H1 (cell line): Measurements from ENCODE around the gene PPM1M. TPM values are rescaled to one million over a fixed set of nuclear protein-coding genes. Genes with fewer than 3 reads are reported as not detected.

Experiments used
- CTCF ChIA-PET: fragments of 300-600 bp; sonication (Branson Sonifier 250); formaldehyde crosslinking; loops from one replicate; lab custom pipeline; 2021; ENCODE audit not compliant: partially characterized antibody; lab: Charles Lee
- POLR2A ChIA-PET: fragments of 300-600 bp; sonication (Branson Sonifier 250); formaldehyde crosslinking; loops from one replicate; lab custom pipeline; 2021; ENCODE audit warnings: inconsistent platforms; ENCODE audit not compliant: partially characterized antibody; lab: Charles Lee
- DNase-seq, 2 experiments: peaks; one replicate each; pipeline versions ENCODE4 v3.0.0 to v3.0.0-alpha.2; 2010 to 2022; ENCODE audit warnings: low spot score in 2 of 2, low read depth in 1 of 2, mixed read lengths in 1 of 2
- FAIRE-seq: peaks from 2 replicates; lab custom pipeline; 2011; peaks lifted over from hg19 to GRCh38; lab: Jason Lieb, UNC
- H2AFZ ChIP-seq: 2 replicates; pipeline ENCODE4 v1.8.1; 2012; ENCODE audit warnings: low read length, inconsistent platforms
- H2AK5ac ChIP-seq: 2 replicates; pipeline ENCODE4 v1.6.1; 2013; ENCODE audit warnings: low read depth, low read length
- H2BK120ac ChIP-seq: replicated peaks from 2 replicates; pipeline ENCODE3; 2013; ENCODE audit warnings: low read depth, low read length, inconsistent platforms
- H2BK12ac ChIP-seq: 2 replicates; pipeline ENCODE4 v1.6.1; 2013; ENCODE audit warnings: low read depth, low read length
- H2BK15ac ChIP-seq: 2 replicates; pipeline ENCODE4 v1.6.1; 2013; ENCODE audit warnings: low read length
- H2BK20ac ChIP-seq: 2 replicates; pipeline ENCODE4 v1.6.1; 2013; ENCODE audit warnings: low read length
- H2BK5ac ChIP-seq: 2 replicates; pipeline ENCODE4 v1.6.1; 2013; ENCODE audit warnings: low read depth, low read length
- H3K14ac ChIP-seq: 2 replicates; pipeline ENCODE4 v1.6.1; 2013; ENCODE audit warnings: inconsistent platforms; ENCODE audit not compliant: insufficient read length
- H3K18ac ChIP-seq: 2 replicates; pipeline ENCODE4 v1.6.1; 2013; ENCODE audit warnings: low read length; ENCODE audit errors: extremely low read depth
- H3K23ac ChIP-seq: 2 replicates; pipeline ENCODE4 v1.6.1; 2013; ENCODE audit warnings: inconsistent platforms; ENCODE audit not compliant: insufficient read length
- H3K23me2 ChIP-seq: 2 replicates; pipeline ENCODE4 v1.6.1; 2013; ENCODE audit warnings: low read depth, low read length
- H3K27ac ChIP-seq: 2 replicates; pipeline ENCODE4 v1.6.1; 2011; ENCODE audit warnings: low read depth, low read length, inconsistent platforms
- H3K27me3 ChIP-seq, 4 experiments: replicated peaks in 1 of 4; 1 replicate in 1 of 4; 2 replicates in 3 of 4; pipeline versions ENCODE4 v1.6.1 to v1.8.1; 2011 to 2013; ENCODE audit warnings: low read length in 3 of 4, mild to moderate bottlenecking in 3 of 4, inconsistent platforms in 2 of 4, mixed read lengths in 2 of 4, moderate library complexity in 1 of 4; ENCODE audit not compliant: control insufficient read depth in 3 of 4, insufficient read depth in 3 of 4; ENCODE audit errors: extremely low read depth in 1 of 4
- H3K36me3 ChIP-seq, 4 experiments: 2 replicates each; pipeline versions ENCODE4 v1.6.1 to v1.8.1; 2011 to 2013; ENCODE audit warnings: mild to moderate bottlenecking in 4 of 4, low read length in 3 of 4, moderate library complexity in 2 of 4, control low read depth in 1 of 4, inconsistent platforms in 1 of 4; ENCODE audit not compliant: insufficient read depth in 4 of 4, control insufficient read depth in 2 of 4
- H3K4ac ChIP-seq: replicated peaks from 2 replicates; pipeline ENCODE3; 2013; ENCODE audit warnings: low read length, low read depth, mixed read lengths, inconsistent platforms; ENCODE audit not compliant: insufficient read length
- H3K4me1 ChIP-seq, 4 experiments: replicated peaks in 1 of 4; 1 replicate in 1 of 4; 2 replicates in 3 of 4; pipeline versions ENCODE4 v1.6.1 to v1.8.1; 2011 to 2013; ENCODE audit warnings: low read length in 3 of 4, inconsistent platforms in 2 of 4, mixed read lengths in 1 of 4; ENCODE audit not compliant: insufficient read depth in 4 of 4, control insufficient read depth in 3 of 4
- H3K4me2 ChIP-seq, 2 experiments: 2 replicates each; pipeline versions ENCODE4 v1.6.1 to v1.8.1; 2011 to 2013; ENCODE audit warnings: low read depth in 2 of 2, low read length in 2 of 2, control low read depth in 1 of 2, inconsistent platforms in 1 of 2, mild to moderate bottlenecking in 1 of 2; ENCODE audit not compliant: insufficient read depth in 1 of 2
- H3K4me3 ChIP-seq, 4 experiments: fragments of 200-600, 300-600 bp in 1 of 4; sonication (generic), shearing (Covaris generic), sonication (Bioruptor Twin) in 1 of 4; 2 replicates each; pipeline versions ENCODE4 v1.5.1 to v1.8.1; 2011 to 2016; ENCODE audit warnings: low read length in 4 of 4, low read depth in 3 of 4, control low read depth in 2 of 4, inconsistent platforms in 2 of 4, mild to moderate bottlenecking in 2 of 4, mixed read lengths in 1 of 4, moderate library complexity in 1 of 4; ENCODE audit not compliant: insufficient read depth in 2 of 4; ENCODE audit errors: extremely low read depth in 1 of 4
- H3K56ac ChIP-seq: replicated peaks from 2 replicates; pipeline ENCODE3; 2013; ENCODE audit warnings: low read depth, mild to moderate bottlenecking, mixed read lengths, low read length, inconsistent platforms; ENCODE audit not compliant: insufficient read length
- H3K79me1 ChIP-seq: 2 replicates; pipeline ENCODE4 v1.6.1; 2013; ENCODE audit warnings: low read depth, low read length, control low read depth
- H3K79me2 ChIP-seq, 2 experiments: 2 replicates each; pipeline versions ENCODE4 v1.6.1 to v1.8.1; 2012 to 2013; ENCODE audit warnings: low read length in 2 of 2, mild to moderate bottlenecking in 2 of 2, inconsistent platforms in 1 of 2; ENCODE audit not compliant: insufficient read depth in 2 of 2, control insufficient read depth in 1 of 2
- H3K9ac ChIP-seq, 4 experiments: replicated peaks in 1 of 4; 1 replicate in 1 of 4; 2 replicates in 3 of 4; pipeline versions ENCODE4 v1.6.1 to v1.8.1; 2011 to 2013; ENCODE audit warnings: low read depth in 3 of 4, low read length in 3 of 4, control low read depth in 2 of 4, mild to moderate bottlenecking in 2 of 4, moderate library complexity in 2 of 4, inconsistent platforms in 1 of 4; ENCODE audit errors: extremely low read depth in 1 of 4
- H3K9me3 ChIP-seq, 2 experiments: 2 replicates each; pipeline versions ENCODE4 v1.6.1 to v1.8.1; 2012 to 2013; ENCODE audit warnings: mild to moderate bottlenecking in 2 of 2, moderate library complexity in 2 of 2, control low read depth in 1 of 2, inconsistent platforms in 1 of 2, low read depth in 1 of 2, low read length in 1 of 2, mixed read lengths in 1 of 2; ENCODE audit not compliant: insufficient read depth in 2 of 2
- H4K20me1 ChIP-seq, 2 experiments: replicated peaks in 1 of 2; 2 replicates each; pipeline versions ENCODE3 to v1.8.1; 2011 to 2013; ENCODE audit warnings: inconsistent platforms in 2 of 2, low read length in 2 of 2, mild to moderate bottlenecking in 1 of 2; ENCODE audit not compliant: insufficient read depth in 2 of 2, control insufficient read depth in 1 of 2
- H4K5ac ChIP-seq: 2 replicates; pipeline ENCODE4 v1.6.1; 2013; ENCODE audit warnings: low read length, low read depth, mixed read lengths, inconsistent platforms; ENCODE audit not compliant: insufficient read length
- H4K8ac ChIP-seq: 2 replicates; pipeline ENCODE4 v1.8.0; 2013; ENCODE audit warnings: mild to moderate bottlenecking, moderate library complexity, low read length, inconsistent platforms; ENCODE audit not compliant: insufficient read depth; ENCODE audit errors: extremely low read depth
- H4K91ac ChIP-seq: replicated peaks from 2 replicates; pipeline ENCODE3; 2013; ENCODE audit warnings: low read length, mixed read lengths, inconsistent platforms; ENCODE audit not compliant: insufficient read length
- CBX8 ChIP-seq: fragments of 300-800, 300-1000 bp; sonication (generic); IDR thresholded peaks from 2 replicates; pipeline ENCODE4 v1.7.1; 2016; ENCODE audit warnings: low read depth, low read length, borderline replicate concordance
- CTBP2 ChIP-seq: IDR thresholded peaks from 2 replicates; pipeline ENCODE4 v1.7.0; 2011; ENCODE audit warnings: borderline replicate concordance, mild to moderate bottlenecking, moderate library complexity, mixed read lengths, low read length; ENCODE audit not compliant: insufficient read depth, insufficient read length
- NRF1 ChIP-seq: IDR thresholded peaks from 2 replicates; pipeline ENCODE4 v1.6.1; 2011; ENCODE audit warnings: mild to moderate bottlenecking, low read depth, low read length, improper control_type of control experiment
- WGBS, 2 experiments: shearing (Covaris generic) in 1 of 2; methylation state at CpG; one replicate each; pipeline versions ENCODE4 v1.1.6 to v1.1.7; 2013 to 2015; ENCODE audit warnings: low lambda C conversion rate in 2 of 2, mixed read lengths in 2 of 2, inconsistent platforms in 1 of 2, low coverage in 1 of 2, missing lambda C conversion rate in 1 of 2; ENCODE audit not compliant: insufficient replicate concordance in 2 of 2, insufficient coverage in 1 of 2, insufficient read length in 1 of 2; ENCODE audit errors: extremely low coverage in 1 of 2, missing lambda C conversion rate in 1 of 2; 5-methylcytosine and 5-hydroxymethylcytosine counted together
- polyA plus RNA-seq, 7 experiments: library from polyadenylated mRNA; depleted of rRNA in 3 of 7; stranded (reverse) in 5 of 7; unstranded in 2 of 7; fragments of >200 nt in 5 of 7; fragments of 200-250 nt in 2 of 7; gene quantifications; 1 replicate in 5 of 7; 2 replicates in 1 of 7; 4 replicates in 1 of 7; pipeline versions ENCODE4 v1.2.1 to v1.2.3, GENCODE V29; 2011 to 2013; ENCODE audit warnings: missing spikeins in 2 of 7, mixed read lengths in 2 of 7
- total RNA-seq: library from RNA; stranded (reverse); fragmentation: NEBNext Ultra II Directional; extraction: Animal tissue kit (Norgen Biotek cat#: 25700); gene quantifications from 2 replicates; pipeline ENCODE4 v1.2.1, GENCODE V29; 2021

The PPM1M gene
- total and polyA plus RNA-seq, 2 of the 8 experiments (the other 6 are each of a cell fraction or from before 2014, with no cell fraction given) = 5.2 to 6.3 TPM

GRCh38 chr3:52297242-52298148 lies 51.9 kb downstream of the PPM1M start:
- Histone ChIP-seq H3K14ac (no peak overlapping the region), H4K8ac (no peak overlapping the region), H3K9ac (no peak overlapping the region), H4K20me1 (no peaks in the 10 kb centered on the region), H4K5ac (no peak overlapping the region), H2BK120ac (no peak overlapping the region), H3K23ac (no peak overlapping the region), H3K79me2 (no peaks in the 10 kb centered on the region), H3K23me2 (peaks cover 16% of the 10 kb centered on the region), H2BK5ac (no peak overlapping the region; the same call in 1 of the 2 replicates), H3K18ac (no peak overlapping the region), H2AFZ (no peak overlapping the region), H3K27me3 (peaks cover 0 to 8% (median 2%) of the 10 kb centered on the region in 4 experiments; a peak in 3 of 7 replicates), H3K9me3 (no peaks in the 10 kb centered on the region), H3K4me2 (peak overlapping the region; percentile 70 to 90; a peak in 3 of 4 replicates), H3K4me1 (peaks cover 0 to 26% (median 20%) of the 10 kb centered on the region in 4 experiments; a peak in 6 of 7 replicates), H3K4me3 (0 out of 8 replicates have a peak overlapping the region, but pooled peaks of 1 of the 4 experiments have one; percentile 57), H2AK5ac (peak overlapping the region; percentile 65; the same call in 1 of the 2 replicates), H2BK20ac (no peak overlapping the region), H2BK12ac (peak overlapping the region; percentile 60; the same call in 1 of the 2 replicates), H2BK15ac (no peak overlapping the region), H3K27ac (no peak overlapping the region), H3K36me3 (no peaks in the 10 kb centered on the region)
- WGBS, 2 experiments = 85% methylated on average over 10 of the region's 11 CpGs; no CpG with 5 or more reads in 1 of the 2 experiments
- POLR2A ChIA-PET = interaction anchor here (0.7 to 6.0 kb wide), 13 partner anchors 9 to 156 kb away, joined by 3 to 39 read pairs (median 4); partner anchors contain the start of genes GLYCTK, TNNC1 and WDR82
- no peak for TF ChIP-seq CBX8
- no peak for TF ChIP-seq NRF1
- TF ChIP-seq CTBP2 = no peak
- TF ChIP-seq, all 59 proteins: peak for 0
- Histone ChIP-seq H3K56ac (no peak overlapping the region), H4K91ac (no peak overlapping the region), H3K4ac (no peak overlapping the region), H3K79me1 (no peaks in the 10 kb centered on the region)
- CTCF ChIA-PET = interaction anchor here (0.9 to 15.3 kb wide), 23 partner anchors 7 to 292 kb away, joined by 3 to 198 read pairs (median 5); partner anchors contain the start of genes DNAH1, GLYCTK and WDR82
- DNase-seq (no peak), FAIRE-seq (no peak)
